ENCODE measurements around the gene SPON1. TPM values are rescaled to one million over a fixed set of nuclear protein-coding genes. Genes with fewer than 3 reads are reported as not detected.
"Not testable (repeated sequence)": the region's sequence is repeated elsewhere in the genome, so short reads cannot be mapped to it uniquely, and the experiment has no call there.

The SPON1 gene
- total RNA-seq, 6 experiments from 2014 or later, result not detected

DNA sequence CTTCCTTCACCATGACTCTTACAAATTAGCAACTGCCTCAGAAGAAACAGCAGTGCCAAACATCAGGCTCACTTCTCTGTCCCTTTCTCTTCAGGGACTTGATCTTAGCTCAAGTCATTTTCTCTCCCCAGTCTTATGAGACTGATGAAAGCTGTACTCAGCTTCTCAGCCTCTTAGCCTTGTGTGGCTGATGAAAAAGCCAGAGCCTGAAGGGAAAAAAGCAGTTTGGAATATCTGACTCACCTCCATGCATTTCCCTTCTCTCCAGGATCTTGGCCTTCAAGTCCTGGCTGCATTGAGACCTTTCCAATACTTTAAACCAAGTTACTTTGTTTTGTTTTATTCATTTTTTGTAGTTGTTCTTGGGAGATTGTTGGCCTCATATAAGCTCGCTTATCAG, 195.9 kb downstream of the SPON1 start:
- no peak for DNase-seq
- H3K4me3 Mint-ChIP-seq, result no peak overlapping the region
- no peaks in the 10 kb centered on the region for H3K36me3 Mint-ChIP-seq (ENCODE audit: low read depth)
- no peak overlapping the region for H3K27ac Mint-ChIP-seq
- TF ChIP-seq, protein P1, sequence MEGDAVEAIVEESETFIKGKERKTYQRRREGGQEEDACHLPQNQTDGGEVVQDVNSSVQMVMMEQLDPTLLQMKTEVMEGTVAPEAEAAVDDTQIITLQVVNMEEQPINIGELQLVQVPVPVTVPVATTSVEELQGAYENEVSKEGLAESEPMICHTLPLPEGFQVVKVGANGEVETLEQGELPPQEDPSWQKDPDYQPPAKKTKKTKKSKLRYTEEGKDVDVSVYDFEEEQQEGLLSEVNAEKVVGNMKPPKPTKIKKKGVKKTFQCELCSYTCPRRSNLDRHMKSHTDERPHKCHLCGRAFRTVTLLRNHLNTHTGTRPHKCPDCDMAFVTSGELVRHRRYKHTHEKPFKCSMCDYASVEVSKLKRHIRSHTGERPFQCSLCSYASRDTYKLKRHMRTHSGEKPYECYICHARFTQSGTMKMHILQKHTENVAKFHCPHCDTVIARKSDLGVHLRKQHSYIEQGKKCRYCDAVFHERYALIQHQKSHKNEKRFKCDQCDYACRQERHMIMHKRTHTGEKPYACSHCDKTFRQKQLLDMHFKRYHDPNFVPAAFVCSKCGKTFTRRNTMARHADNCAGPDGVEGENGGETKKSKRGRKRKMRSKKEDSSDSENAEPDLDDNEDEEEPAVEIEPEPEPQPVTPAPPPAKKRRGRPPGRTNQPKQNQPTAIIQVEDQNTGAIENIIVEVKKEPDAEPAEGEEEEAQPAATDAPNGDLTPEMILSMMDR (IDR thresholded peaks at IDR 0.05), result no peak
- no peaks in the 10 kb centered on the region for H3K9me3 Mint-ChIP-seq
- H3K4me1 Mint-ChIP-seq (ENCODE audit: low read depth), result no peaks in the 10 kb centered on the region
- no peaks in the 10 kb centered on the region; the same call in 1 of the 2 replicates for H3K27me3 Mint-ChIP-seq (ENCODE audit: insufficient read depth)

DNA sequence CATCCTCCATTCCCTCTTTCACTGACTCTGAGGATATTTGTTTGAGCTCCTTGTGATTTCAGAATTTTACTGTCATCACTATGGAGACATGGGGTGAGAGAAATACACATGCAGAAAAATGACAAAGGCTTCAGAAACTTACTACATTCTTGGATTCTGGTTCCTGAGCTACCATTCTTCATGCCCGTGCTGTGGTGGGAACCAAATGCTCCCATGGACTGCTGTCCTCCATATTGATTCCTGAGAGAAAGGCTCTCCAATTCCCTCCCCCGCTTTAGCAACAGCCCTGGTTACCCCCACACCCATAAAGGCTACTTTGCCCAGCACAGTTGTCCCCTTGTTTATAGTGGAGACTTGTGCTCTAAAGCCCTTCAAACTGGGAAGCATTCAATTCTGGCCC, 201.1 kb downstream of the SPON1 start:
- TF ChIP-seq, protein P1 (IDR thresholded peaks at IDR 0.05), result no peak
- H3K9me3 Mint-ChIP-seq, result no peaks in the 10 kb centered on the region
- H3K4me3 Mint-ChIP-seq, result no peak overlapping the region
- H3K27ac Mint-ChIP-seq, result no peak overlapping the region
- no peak for DNase-seq
- H3K27me3 Mint-ChIP-seq (ENCODE audit: insufficient read depth), result no peaks in the 10 kb centered on the region; the same call in 1 of the 2 replicates
- H3K36me3 Mint-ChIP-seq (ENCODE audit: low read depth), result no peaks in the 10 kb centered on the region
- no peaks in the 10 kb centered on the region for H3K4me1 Mint-ChIP-seq (ENCODE audit: low read depth)

DNA sequence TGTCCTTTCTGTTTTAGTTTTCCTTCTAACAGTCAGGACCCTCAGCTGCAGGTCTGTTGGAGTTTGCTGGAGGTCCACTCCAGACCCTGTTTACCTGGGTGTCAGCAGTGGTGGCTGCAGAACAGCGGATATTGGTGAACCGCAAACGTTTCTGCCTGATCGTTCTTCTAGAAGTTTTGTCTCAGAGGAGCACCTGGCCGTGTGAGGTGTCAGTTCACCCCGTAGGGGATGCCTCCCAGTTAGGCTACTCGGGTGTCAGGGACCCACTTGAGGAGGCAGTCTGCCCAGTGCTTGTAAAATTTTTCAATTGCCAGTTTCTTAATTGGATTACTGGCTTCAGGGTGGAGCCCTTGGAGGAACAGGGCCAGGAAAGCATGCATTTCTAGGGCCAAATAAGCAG, 211.2 kb downstream of the SPON1 start:
- DNase-seq; H3K27me3 Mint-ChIP-seq (ENCODE audit: insufficient read depth); H3K9me3 Mint-ChIP-seq; H3K27ac Mint-ChIP-seq; H3K36me3 Mint-ChIP-seq (ENCODE audit: low read depth); H3K4me1 Mint-ChIP-seq (ENCODE audit: low read depth); H3K4me3 Mint-ChIP-seq: not testable (repeated sequence)

DNA sequence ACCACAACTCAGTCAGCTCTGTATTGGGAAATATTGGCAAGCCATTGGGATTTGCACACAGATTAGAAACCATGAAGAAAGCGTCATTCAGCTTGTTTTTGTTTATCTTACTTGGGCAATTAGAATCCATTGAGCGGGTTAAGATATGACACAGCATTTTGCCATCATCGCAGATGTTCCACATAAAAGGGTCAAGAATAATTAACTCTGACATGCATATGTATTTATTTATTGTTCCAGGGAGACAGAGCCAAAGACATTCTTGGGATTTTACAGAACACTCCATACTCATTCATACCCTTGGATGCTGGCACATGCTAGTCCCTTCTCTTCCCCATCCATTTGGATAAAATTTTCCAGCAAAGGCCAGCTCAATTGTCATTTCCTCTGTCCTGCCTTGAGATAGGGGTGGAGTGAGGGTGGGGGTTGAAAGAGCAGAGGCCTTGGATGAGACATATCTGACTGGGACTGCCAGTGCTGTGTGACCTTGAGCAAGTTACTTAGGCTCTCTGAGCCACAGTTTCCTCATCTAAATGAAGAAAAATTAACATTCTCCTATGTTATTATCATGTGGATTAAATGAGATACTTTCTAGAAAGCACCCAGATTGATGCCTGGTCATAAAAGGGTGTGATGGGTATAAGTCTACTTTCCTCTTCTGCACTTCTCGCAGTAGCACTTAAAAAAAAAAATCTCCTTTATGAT, 216.7 kb downstream of the SPON1 start:
- Mint-ChIP-seq H3K4me1 (ENCODE audit: low read depth) (no peaks in the 10 kb centered on the region), H3K27ac (no peak overlapping the region), H3K27me3 (ENCODE audit: insufficient read depth) (peaks cover 4% of the 10 kb centered on the region; the same call in 1 of the 2 replicates)

DNA sequence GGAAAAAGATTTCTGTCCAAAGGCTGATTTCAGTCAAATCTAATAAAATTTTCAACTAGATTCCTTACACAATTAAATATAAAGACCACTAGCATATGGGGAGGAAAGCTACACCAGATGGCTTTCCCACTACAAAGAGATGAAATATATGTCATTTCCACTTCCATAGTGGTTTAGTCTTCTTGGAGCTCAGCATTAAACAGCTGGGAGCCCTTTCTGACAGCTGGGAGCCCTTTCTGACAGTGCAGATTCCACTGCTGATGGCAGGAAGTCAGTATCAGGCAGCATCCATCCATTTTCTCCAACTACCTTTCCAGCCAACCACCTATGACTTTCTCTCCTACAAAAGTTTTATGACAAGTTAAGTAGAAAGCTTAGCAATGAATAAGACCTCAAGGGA, 218.6 kb downstream of the SPON1 start:
- no peak overlapping the region for H3K4me3 Mint-ChIP-seq
- H3K9me3 Mint-ChIP-seq, result no peaks in the 10 kb centered on the region
- no peaks in the 10 kb centered on the region for H3K36me3 Mint-ChIP-seq (ENCODE audit: low read depth)
- no peak for DNase-seq
- no peak overlapping the region for H3K27ac Mint-ChIP-seq
- no peaks in the 10 kb centered on the region for H3K4me1 Mint-ChIP-seq (ENCODE audit: low read depth)
- peaks cover 2% of the 10 kb centered on the region; the same call in 1 of the 2 replicates for H3K27me3 Mint-ChIP-seq (ENCODE audit: insufficient read depth)
- TF ChIP-seq, protein P1 (IDR thresholded peaks at IDR 0.05), result no peak

More for the DNA sequence above, 216.7 kb downstream of the SPON1 start:
- no peaks in the 10 kb centered on the region for H3K9me3 Mint-ChIP-seq
- TF ChIP-seq, protein P1 (IDR thresholded peaks at IDR 0.05), result no peak
- no peaks in the 10 kb centered on the region for H3K36me3 Mint-ChIP-seq (ENCODE audit: low read depth)
- H3K4me3 Mint-ChIP-seq, result no peak overlapping the region
- DNase-seq, result peak; percentile 36

DNA sequence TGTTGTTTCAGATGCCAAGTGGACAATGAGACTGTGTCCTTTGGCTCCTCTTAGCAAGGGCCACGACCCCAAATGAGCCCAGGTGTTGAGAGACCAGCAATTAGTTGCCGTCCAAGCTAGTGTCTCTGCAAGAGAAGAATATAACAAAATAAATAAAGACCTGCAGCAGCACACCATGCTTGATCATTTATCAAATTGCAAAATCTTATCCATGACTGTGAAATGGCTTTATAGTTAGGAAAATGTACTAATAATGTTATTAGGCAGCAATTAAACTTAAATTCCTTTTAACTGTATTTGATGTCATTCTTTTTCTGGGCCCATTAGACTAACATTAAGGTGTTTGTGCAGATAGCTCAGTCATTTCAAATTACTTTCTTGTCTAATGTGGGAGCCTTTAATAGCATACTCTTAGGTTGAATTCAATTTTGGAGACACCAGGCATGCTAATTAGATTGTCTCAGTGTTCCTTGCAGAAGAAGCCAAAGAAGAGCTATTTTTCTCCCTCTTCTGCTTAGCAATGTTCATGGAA, 220.4 kb downstream of the SPON1 start:
- Mint-ChIP-seq H3K9me3 (no peaks in the 10 kb centered on the region), H3K4me1 (ENCODE audit: low read depth) (no peaks in the 10 kb centered on the region), H3K27ac (no peak overlapping the region), H3K36me3 (ENCODE audit: low read depth) (no peaks in the 10 kb centered on the region), H3K27me3 (ENCODE audit: insufficient read depth) (peaks cover 2% of the 10 kb centered on the region; the same call in 1 of the 2 replicates), H3K4me3 (no peak overlapping the region)
- TF ChIP-seq, protein P1 (IDR thresholded peaks at IDR 0.05), result no peak
- DNase-seq, result no peak
